Transverse colon (tissue), 4 donors: ENCODE results near the gene EIF1AX. TPM values are rescaled to one million over a fixed set of nuclear protein-coding genes. Genes with fewer than 3 reads are reported as not detected.
"Not testable (repeated sequence)": the region's sequence is repeated elsewhere in the genome, so short reads cannot be mapped to it uniquely, and the experiment has no call there.

Experiments used
- DNase-seq: peaks from one replicate; pipeline ENCODE4 v3.0.0-alpha.2; 2019
- H3K27ac ChIP-seq, 4 donors: fragments of 200-600 bp; sonication (generic); 2 replicates each; pipeline ENCODE4 v1.5.1; 2016 to 2018; ENCODE audit warnings: inconsistent platforms in 4 of 4
- H3K27me3 ChIP-seq: fragments of 200-600 bp; sonication (generic); 2 replicates; pipeline ENCODE4 v1.5.1; 2017; ENCODE audit warnings: inconsistent platforms
- H3K36me3 ChIP-seq, 4 donors: fragments of 200-600 bp; sonication (generic); 2 replicates each; pipeline ENCODE4 v1.5.1; 2017 to 2019; ENCODE audit warnings: inconsistent platforms in 4 of 4
- H3K4me1 ChIP-seq, 4 donors: fragments of 200-600 bp; sonication (generic); 2 replicates each; pipeline ENCODE4 v1.5.1; 2017 to 2020; ENCODE audit warnings: inconsistent platforms in 4 of 4
- H3K4me3 ChIP-seq, 4 donors: fragments of 200-600 bp; sonication (generic); 1 replicate in 1 of 4; 2 replicates in 3 of 4; pipeline versions ENCODE4 v1.5.1 to v1.6.1; 2017 to 2019; ENCODE audit warnings: inconsistent platforms in 4 of 4
- H3K9me3 ChIP-seq, 2 donors: fragments of 200-600 bp; sonication (generic); 2 replicates each; pipeline ENCODE4 v1.5.1; 2017 to 2019; ENCODE audit warnings: inconsistent platforms in 2 of 2
- CTCF ChIP-seq, 5 experiments: fragments of 200-600 bp in 3 of 5; fragments of 450-650 bp in 2 of 5; sonication (generic) in 3 of 5; IDR thresholded peaks; 1 replicate in 2 of 5; 2 replicates in 3 of 5; pipeline ENCODE4 v1.5.1; 2016 to 2017; ENCODE audit warnings: antibody characterized with exemption in 5 of 5, inconsistent platforms in 3 of 5, mild to moderate bottlenecking in 2 of 5, moderate library complexity in 1 of 5
- EP300 ChIP-seq: sonication (generic); formaldehyde crosslinking; IDR thresholded peaks from one replicate; pipeline ENCODE4 v1.6.1; 2017; ENCODE audit warnings: antibody characterized with exemption, low read depth
- POLR2A ChIP-seq: fragments of 450-650 bp; IDR thresholded peaks from one replicate; pipeline ENCODE4 v1.6.1; 2016; ENCODE audit warnings: antibody characterized with exemption, mild to moderate bottlenecking, moderate library complexity
- POLR2AphosphoS5 ChIP-seq, 3 donors: sonication (generic); formaldehyde crosslinking; IDR thresholded peaks; one replicate each; pipeline ENCODE4 v1.6.1; 2016; ENCODE audit warnings: antibody characterized with exemption in 3 of 3
- WGBS, 2 donors: methylation state at CpG; one replicate each; pipeline ENCODE4 v1.1.5; 2018; ENCODE audit warnings: low coverage in 1 of 2; 5-methylcytosine and 5-hydroxymethylcytosine counted together
- in situ Hi-C, 4 donors: fragments of 200-750 bp; cut with MboI; loops; one replicate each; pipeline versions ENCODE4 v1.15.0 to v1.15.1; 2017; ENCODE audit warnings: low sequenced_read_pairs in 3 of 4, low pct_ligation_motif_present in 1 of 4, low pct_unique_long_range_greater_than_20kb in 1 of 4
- intact Hi-C: fragments of 100-400 bp; cut with DNase I; formaldehyde crosslinking; loops from one replicate; pipeline ENCODE4 v1.15.1; 2023; ENCODE audit warnings: low total_unique reads
- total RNA-seq, 4 donors: library from RNA; depleted of rRNA; stranded (reverse); fragments of >200 nt; gene quantifications; one replicate each; pipeline ENCODE4 v1.1.0, GENCODE V29; 2016

Gene EIF1AX
- total RNA-seq, 4 donors from 2014 or later: 10.7 to 45.9 (median 19.9) TPM

- H3K36me3 ChIP-seq, H3K27me3 ChIP-seq, H3K27ac ChIP-seq, H3K4me3 ChIP-seq, H3K4me1 ChIP-seq, DNase-seq, intact Hi-C loops, in situ Hi-C loops, H3K9me3 ChIP-seq: not testable (repeated sequence)
- WGBS, 2 donors: 0 to 7% methylated on average over 1 to 3 of the region's 3 CpGs
- TF ChIP-seq CTCF (IDR thresholded peaks at IDR 0.05): peak in 2 of 5 experiments; percentile 33 to 36
These were observed 14.2 kb downstream of the EIF1AX start for GRCh38 chrX:20127440-20127839.

- H3K27me3 ChIP-seq, H3K36me3 ChIP-seq, H3K4me3 ChIP-seq, H3K4me1 ChIP-seq, in situ Hi-C loops, H3K27ac ChIP-seq, intact Hi-C loops, DNase-seq, H3K9me3 ChIP-seq: not testable (repeated sequence)
- 0 to 13% methylated on average over 1 of the region's 1 CpG for WGBS, 2 donors
These were observed 14.8 kb downstream of the EIF1AX start for GRCh38 chrX:20126833-20127232.

- Histone ChIP-seq H3K27ac (no peak overlapping the region), H3K27me3 (no peaks in the 10 kb centered on the region), H3K9me3 (no peaks in the 10 kb centered on the region), H3K36me3 (no peaks in the 10 kb centered on the region), H3K4me1 (no peaks in the 10 kb centered on the region), H3K4me3 (no peak overlapping the region)
- DNase-seq: no peak
- TF ChIP-seq CTCF (IDR thresholded peaks at IDR 0.05) (no peak), EP300 (no peak), POLR2A (no peak), POLR2AphosphoS5 (IDR thresholded peaks at IDR 0.05) (no peak)
- in situ Hi-C loops (loop anchor here in 1 of 4 donors (25.0 kb wide), 1 partner anchor 213 kb away; no protein-coding TSS in a partner anchor), intact Hi-C loops (no loop called here)
These were observed 16.7 kb downstream of the EIF1AX start for GRCh38 chrX:20124964-20125363.

GRCh38 chrX:20118065-20118824, 23.4 kb downstream of the EIF1AX start:
- Histone ChIP-seq H3K27me3 (peaks cover 17% of the 10 kb centered on the region), H3K4me3 (no peak overlapping the region), H3K27ac (peak overlapping the region in 1 of 4 donors; percentile 9), H3K9me3 (no peaks in the 10 kb centered on the region), H3K36me3 (no peaks in the 10 kb centered on the region), H3K4me1 (peaks cover 0 to 12% (median 4%) of the 10 kb centered on the region in 4 donors)
- 24 to 37% methylated on average over 4 to 12 of the region's 12 CpGs for WGBS, 2 donors
- intact Hi-C loops: no loop called here
- in situ Hi-C loops: loop anchor here in 1 of 4 donors (25.0 kb wide), 1 partner anchor 206 kb away; no protein-coding TSS in a partner anchor
- peak; percentile 45 for DNase-seq
- TF ChIP-seq EP300: no peak
- no peak for TF ChIP-seq CTCF (IDR thresholded peaks at IDR 0.05)
- no peak for TF ChIP-seq POLR2A
